ENCODE measurements around the gene FER1L5.

DNA sequence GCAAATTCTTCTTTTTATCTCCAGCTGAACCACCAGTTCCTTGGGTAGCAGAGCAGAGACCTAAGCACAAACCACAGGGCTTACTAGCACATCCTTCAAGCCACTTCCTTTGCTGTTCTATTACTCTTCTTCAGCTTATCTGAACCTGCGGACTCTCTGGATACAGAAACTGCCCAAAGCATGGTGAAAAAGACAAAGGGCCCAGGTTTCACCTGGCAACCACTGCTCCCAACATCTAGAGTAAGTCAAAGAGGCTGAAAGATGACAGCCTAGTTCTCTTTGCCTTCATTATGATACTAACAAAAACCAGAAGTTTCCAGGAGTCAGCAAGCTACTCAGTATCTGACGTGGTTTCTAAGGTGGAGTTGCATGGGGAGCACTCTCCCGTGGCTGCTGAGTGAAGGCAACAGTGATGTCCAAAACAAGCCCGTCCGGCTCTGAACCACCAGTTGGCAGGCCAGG, 47.8 kb upstream of the FER1L5 start:
- TF ChIP-seq EZH2 (IDR thresholded peaks at IDR 0.05; ENCODE audit: low read depth), result no peak
- TF ChIP-seq, protein P1, sequence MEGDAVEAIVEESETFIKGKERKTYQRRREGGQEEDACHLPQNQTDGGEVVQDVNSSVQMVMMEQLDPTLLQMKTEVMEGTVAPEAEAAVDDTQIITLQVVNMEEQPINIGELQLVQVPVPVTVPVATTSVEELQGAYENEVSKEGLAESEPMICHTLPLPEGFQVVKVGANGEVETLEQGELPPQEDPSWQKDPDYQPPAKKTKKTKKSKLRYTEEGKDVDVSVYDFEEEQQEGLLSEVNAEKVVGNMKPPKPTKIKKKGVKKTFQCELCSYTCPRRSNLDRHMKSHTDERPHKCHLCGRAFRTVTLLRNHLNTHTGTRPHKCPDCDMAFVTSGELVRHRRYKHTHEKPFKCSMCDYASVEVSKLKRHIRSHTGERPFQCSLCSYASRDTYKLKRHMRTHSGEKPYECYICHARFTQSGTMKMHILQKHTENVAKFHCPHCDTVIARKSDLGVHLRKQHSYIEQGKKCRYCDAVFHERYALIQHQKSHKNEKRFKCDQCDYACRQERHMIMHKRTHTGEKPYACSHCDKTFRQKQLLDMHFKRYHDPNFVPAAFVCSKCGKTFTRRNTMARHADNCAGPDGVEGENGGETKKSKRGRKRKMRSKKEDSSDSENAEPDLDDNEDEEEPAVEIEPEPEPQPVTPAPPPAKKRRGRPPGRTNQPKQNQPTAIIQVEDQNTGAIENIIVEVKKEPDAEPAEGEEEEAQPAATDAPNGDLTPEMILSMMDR (conservative IDR thresholded peaks at IDR 0.05), result no peak

All from PC-9 (cell line).